Neural crest cell (in vitro differentiated cells): ENCODE results near the gene ZNF768. TPM values are rescaled to one million over a fixed set of nuclear protein-coding genes. Genes with fewer than 3 reads are reported as not detected.

ENCODE experiments used
- DNase-seq: peaks from one replicate; pipeline ENCODE4 v3.0.0; 2021; ENCODE audit warnings: low read depth, mixed read lengths, low spot score
- H3K27ac Mint-ChIP-seq: one replicate; pipeline ENCODE4 v1.8.0; 2021; ENCODE audit warnings: mild to moderate bottlenecking, mixed read lengths; ENCODE audit not compliant: unreplicated experiment
- H3K27me3 Mint-ChIP-seq: 2 replicates; pipeline ENCODE4 v1.8.0; 2021; ENCODE audit warnings: low read depth, mild to moderate bottlenecking, mixed read lengths
- H3K36me3 Mint-ChIP-seq: 2 replicates; pipeline ENCODE4 v1.8.0; 2021; ENCODE audit warnings: low read depth, mild to moderate bottlenecking, mixed read lengths
- H3K4me1 Mint-ChIP-seq: 2 replicates; pipeline ENCODE4 v1.8.0; 2021; ENCODE audit warnings: mixed read lengths
- H3K4me3 Mint-ChIP-seq: one replicate; pipeline ENCODE4 v1.8.0; 2021; ENCODE audit warnings: mild to moderate bottlenecking, mixed read lengths
- H3K9me3 Mint-ChIP-seq: 2 replicates; pipeline ENCODE4 v1.8.0; 2021; ENCODE audit warnings: mixed read lengths
- total RNA-seq: library from RNA; stranded (reverse); gene quantifications from 2 replicates; pipeline ENCODE4 v1.2.1, GENCODE V29; 2021
- TF ChIP-seq, protein P1 (sequence below): fragments of 200-600 bp; sonication (generic); conservative IDR thresholded peaks from 2 replicates; pipeline ENCODE4 v1.5.0; 2021; ENCODE audit warnings: antibody characterized with exemption, mild to moderate bottlenecking

Gene ZNF768
- total RNA-seq, 1 donor from 2014 or later: 68.5 TPM

- peaks cover 6% of the 10 kb centered on the region for H3K4me1 Mint-ChIP-seq
- H3K36me3 Mint-ChIP-seq: no peaks in the 10 kb centered on the region
- H3K4me3 Mint-ChIP-seq: no peak overlapping the region
- H3K27me3 Mint-ChIP-seq: no peaks in the 10 kb centered on the region
- TF ChIP-seq, protein P1, sequence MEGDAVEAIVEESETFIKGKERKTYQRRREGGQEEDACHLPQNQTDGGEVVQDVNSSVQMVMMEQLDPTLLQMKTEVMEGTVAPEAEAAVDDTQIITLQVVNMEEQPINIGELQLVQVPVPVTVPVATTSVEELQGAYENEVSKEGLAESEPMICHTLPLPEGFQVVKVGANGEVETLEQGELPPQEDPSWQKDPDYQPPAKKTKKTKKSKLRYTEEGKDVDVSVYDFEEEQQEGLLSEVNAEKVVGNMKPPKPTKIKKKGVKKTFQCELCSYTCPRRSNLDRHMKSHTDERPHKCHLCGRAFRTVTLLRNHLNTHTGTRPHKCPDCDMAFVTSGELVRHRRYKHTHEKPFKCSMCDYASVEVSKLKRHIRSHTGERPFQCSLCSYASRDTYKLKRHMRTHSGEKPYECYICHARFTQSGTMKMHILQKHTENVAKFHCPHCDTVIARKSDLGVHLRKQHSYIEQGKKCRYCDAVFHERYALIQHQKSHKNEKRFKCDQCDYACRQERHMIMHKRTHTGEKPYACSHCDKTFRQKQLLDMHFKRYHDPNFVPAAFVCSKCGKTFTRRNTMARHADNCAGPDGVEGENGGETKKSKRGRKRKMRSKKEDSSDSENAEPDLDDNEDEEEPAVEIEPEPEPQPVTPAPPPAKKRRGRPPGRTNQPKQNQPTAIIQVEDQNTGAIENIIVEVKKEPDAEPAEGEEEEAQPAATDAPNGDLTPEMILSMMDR: no peak
- H3K9me3 Mint-ChIP-seq: no peaks in the 10 kb centered on the region
- DNase-seq: no peak
- no peak overlapping the region for H3K27ac Mint-ChIP-seq
These were observed 37.4 kb downstream of the ZNF768 start for GRCh38 chr16:30488764-30489605.

GRCh38 chr16:30485818-30486436 lies 40.4 kb downstream of the ZNF768 start:
- Mint-ChIP-seq H3K9me3 (no peaks in the 10 kb centered on the region), H3K4me3 (no peak overlapping the region), H3K4me1 (peaks cover 6% of the 10 kb centered on the region), H3K36me3 (no peaks in the 10 kb centered on the region), H3K27me3 (peaks cover 3% of the 10 kb centered on the region), H3K27ac (no peak overlapping the region)
- no peak for DNase-seq
- TF ChIP-seq, protein P1: no peak

DNA sequence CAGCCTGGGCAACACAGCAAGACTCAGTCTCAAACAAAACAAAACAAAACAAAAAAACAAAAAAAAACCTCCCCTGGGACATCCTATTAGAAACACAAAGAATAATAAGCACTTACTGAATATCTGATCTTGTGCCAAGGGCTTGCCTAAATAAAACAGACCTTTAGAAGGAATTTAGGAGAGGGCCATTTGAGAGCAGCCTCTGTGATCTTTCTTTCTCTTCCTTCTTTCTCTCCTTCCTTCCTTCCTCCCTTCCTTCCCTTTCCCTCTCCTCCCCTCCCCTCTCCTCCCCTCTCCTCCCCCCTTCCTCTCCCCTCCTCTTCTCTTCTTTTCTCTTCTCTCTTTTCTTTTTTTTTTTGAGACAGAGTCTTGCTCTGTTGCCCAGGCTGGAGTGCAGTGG lies 41.5 kb downstream of the ZNF768 start:
- Mint-ChIP-seq H3K27ac (no peak overlapping the region), H3K27me3 (peaks cover 5% of the 10 kb centered on the region), H3K36me3 (no peaks in the 10 kb centered on the region), H3K4me3 (no peak overlapping the region), H3K9me3 (no peaks in the 10 kb centered on the region), H3K4me1 (no peaks in the 10 kb centered on the region)
- no peak for DNase-seq
- TF ChIP-seq, protein P1: no peak

DNA sequence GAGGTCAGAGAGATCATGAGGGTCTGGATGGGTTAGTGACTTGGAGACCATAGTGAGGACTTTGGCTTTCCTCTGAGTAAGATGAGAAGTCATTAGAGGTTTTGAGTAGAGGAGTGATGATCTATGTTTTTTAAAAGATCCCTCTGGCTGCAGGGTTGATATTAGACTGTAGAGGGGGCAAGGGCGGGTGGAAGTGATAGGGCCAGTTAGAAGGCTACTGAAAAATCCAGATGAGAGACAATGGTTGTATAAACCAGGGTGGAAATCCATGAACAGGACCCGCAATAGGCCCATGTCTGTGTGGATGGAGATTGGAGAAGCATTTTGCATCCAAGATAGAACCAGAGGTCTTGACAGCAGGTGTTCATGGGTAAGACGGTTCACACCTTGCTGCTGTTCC lies 44.0 kb downstream of the ZNF768 start:
- Mint-ChIP-seq H3K4me1 (no peaks in the 10 kb centered on the region), H3K27me3 (peaks cover 5% of the 10 kb centered on the region), H3K27ac (no peak overlapping the region), H3K36me3 (no peaks in the 10 kb centered on the region), H3K4me3 (no peak overlapping the region), H3K9me3 (no peaks in the 10 kb centered on the region)
- TF ChIP-seq, protein P1: peak; percentile 30
- no peak for DNase-seq

GRCh38 chr16:30481381-30481780 lies 45.0 kb downstream of the ZNF768 start:
- no peak overlapping the region for H3K27ac Mint-ChIP-seq
- H3K4me1 Mint-ChIP-seq: no peaks in the 10 kb centered on the region
- no peaks in the 10 kb centered on the region for H3K36me3 Mint-ChIP-seq
- peaks cover 5% of the 10 kb centered on the region for H3K27me3 Mint-ChIP-seq
- TF ChIP-seq, protein P1: no peak
- no peaks in the 10 kb centered on the region for H3K9me3 Mint-ChIP-seq
- no peak for DNase-seq
- H3K4me3 Mint-ChIP-seq: no peak overlapping the region
